OCI-LY1 (cell line): ENCODE data around the gene PPP1R14C.

Source experiments
- CTCF ChIP-seq: fragments of 200-600 bp; sonication (generic), shearing (Covaris generic); IDR thresholded peaks from 2 replicates; pipeline ENCODE4 v1.5.1; 2017; ENCODE audit warnings: mild to moderate bottlenecking, antibody characterized with exemption, low read length, moderate library complexity, mixed read lengths
- EZH2 ChIP-seq: fragments of 200-600 bp; sonication (generic), shearing (Covaris generic); IDR thresholded peaks from 2 replicates; pipeline ENCODE4 v1.8.0; 2017; ENCODE audit warnings: borderline replicate concordance, mixed run types, mild to moderate bottlenecking, antibody characterized with exemption, low read length, moderate library complexity, mixed read lengths

DNA sequence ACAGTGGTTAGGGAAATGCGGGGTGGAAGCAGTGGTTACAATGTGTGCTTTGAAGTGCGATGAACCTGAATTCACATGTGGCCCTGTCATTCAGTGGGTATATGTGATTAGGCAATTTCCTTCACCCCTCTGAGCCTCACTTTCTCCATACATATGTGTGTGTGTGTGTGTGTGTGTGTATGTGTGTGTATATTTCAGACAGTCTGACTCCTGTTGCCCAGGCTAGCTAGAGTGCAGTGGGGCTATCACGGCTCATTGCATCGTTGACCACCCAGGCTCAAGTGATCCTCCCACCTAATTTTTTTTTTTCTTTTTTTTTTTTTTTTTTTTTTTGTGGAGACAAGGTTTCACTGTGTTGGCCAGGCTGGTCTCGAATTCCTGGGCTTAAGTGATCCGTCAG lies 6.3 kb downstream of the PPP1R14C start:
- TF ChIP-seq CTCF (no peak), EZH2 (no peak)
